Body of pancreas (tissue), 4 donors: Measurements from ENCODE around the gene VPS26C.

Experiments used
- POLR2A ChIP-seq, 3 donors: fragments of 450-650 bp; IDR thresholded peaks; one replicate each; pipeline ENCODE4 v1.6.1; 2016; ENCODE audit warnings: antibody characterized with exemption in 3 of 3, mild to moderate bottlenecking in 2 of 3
- TF ChIP-seq, protein P1 (sequence below), 7 experiments: fragments of 450-650 bp in 4 of 7; fragments of 200-600 bp in 3 of 7; sonication (generic) in 3 of 7; IDR thresholded peaks; one replicate each; pipeline ENCODE4 v1.5.1; 2016 to 2019; ENCODE audit warnings: antibody characterized with exemption in 7 of 7

DNA sequence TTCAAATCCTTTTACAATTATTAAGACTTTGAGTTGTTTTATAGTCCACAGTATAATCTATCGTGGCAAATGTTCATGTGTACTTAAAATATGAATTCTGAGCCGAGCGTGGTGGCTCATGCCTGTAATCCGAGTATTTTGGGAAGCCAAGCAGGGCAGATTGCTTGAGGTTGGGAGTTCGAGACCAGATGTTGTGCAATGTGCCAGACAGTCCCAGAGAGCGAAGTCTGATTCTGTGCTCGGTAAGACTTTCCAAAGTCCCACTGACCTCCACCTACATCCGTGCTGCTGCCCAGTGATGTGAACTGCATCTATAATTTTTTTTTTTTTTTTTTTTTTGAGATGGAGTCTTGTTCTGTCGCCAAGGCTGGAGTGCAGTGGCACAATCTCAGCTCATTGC lies 52.2 kb downstream of the VPS26C start:
- TF ChIP-seq, protein P1, sequence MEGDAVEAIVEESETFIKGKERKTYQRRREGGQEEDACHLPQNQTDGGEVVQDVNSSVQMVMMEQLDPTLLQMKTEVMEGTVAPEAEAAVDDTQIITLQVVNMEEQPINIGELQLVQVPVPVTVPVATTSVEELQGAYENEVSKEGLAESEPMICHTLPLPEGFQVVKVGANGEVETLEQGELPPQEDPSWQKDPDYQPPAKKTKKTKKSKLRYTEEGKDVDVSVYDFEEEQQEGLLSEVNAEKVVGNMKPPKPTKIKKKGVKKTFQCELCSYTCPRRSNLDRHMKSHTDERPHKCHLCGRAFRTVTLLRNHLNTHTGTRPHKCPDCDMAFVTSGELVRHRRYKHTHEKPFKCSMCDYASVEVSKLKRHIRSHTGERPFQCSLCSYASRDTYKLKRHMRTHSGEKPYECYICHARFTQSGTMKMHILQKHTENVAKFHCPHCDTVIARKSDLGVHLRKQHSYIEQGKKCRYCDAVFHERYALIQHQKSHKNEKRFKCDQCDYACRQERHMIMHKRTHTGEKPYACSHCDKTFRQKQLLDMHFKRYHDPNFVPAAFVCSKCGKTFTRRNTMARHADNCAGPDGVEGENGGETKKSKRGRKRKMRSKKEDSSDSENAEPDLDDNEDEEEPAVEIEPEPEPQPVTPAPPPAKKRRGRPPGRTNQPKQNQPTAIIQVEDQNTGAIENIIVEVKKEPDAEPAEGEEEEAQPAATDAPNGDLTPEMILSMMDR (IDR thresholded peaks at IDR 0.05): no peak
- no peak for TF ChIP-seq POLR2A (IDR thresholded peaks at IDR 0.05)
